Mesenteric fat pad (tissue), 1 donor: ENCODE measurements around the gene GPC2. TPM values are rescaled to one million over a fixed set of nuclear protein-coding genes. Genes with fewer than 3 reads are reported as not detected.

Experiments
- DNase-seq: peaks from one replicate; pipeline ENCODE4 v3.0.0-alpha.2; 2020; ENCODE audit warnings: low spot score
- total RNA-seq: library from RNA; stranded (reverse); fragmentation: NEBNext Ultra II Directional; extraction: Animal tissue kit (Norgen Biotek cat#: 25700); gene quantifications from one replicate; pipeline ENCODE4 v1.2.1, GENCODE V29; 2021
- donor health status: DM: yes; HTN: yes; CAD: no.

Gene GPC2
- total RNA-seq, 1 donor from 2014 or later, result 1.2 TPM

- DNase-seq, result no peak
These were observed 7.9 kb downstream of the GPC2 start for GRCh38 chr7:100169147-100169850.

GRCh38 chr7:100167912-100168323 is 9.3 kb downstream of the GPC2 start:
- no peak for DNase-seq

GRCh38 chr7:100166970-100167911 is 9.9 kb downstream of the GPC2 start:
- no peak for DNase-seq

- DNase-seq, result no peak
These were observed 10.8 kb downstream of the GPC2 start for GRCh38 chr7:100166317-100166940.

GRCh38 chr7:100163871-100164270 is 13.3 kb downstream of the GPC2 start:
- no peak for DNase-seq

GRCh38 chr7:100163006-100163531 is 14.1 kb downstream of the GPC2 start:
- DNase-seq, result no peak

GRCh38 chr7:100160067-100160466 is 17.1 kb downstream of the GPC2 start:
- no peak for DNase-seq

GRCh38 chr7:100159099-100159623 is 18.0 kb downstream of the GPC2 start:
- DNase-seq, result no peak

- peak; percentile 97 for DNase-seq
These were observed 18.7 kb downstream of the GPC2 start, which contains the start of gene TRAPPC14 for GRCh38 chr7:100158229-100159098. TSS of gene TRAPPC14 (minus strand) at chr7:100158723. CDS start at chr7:100158499, 224 bp downstream.

- DNase-seq, result no peak
These were observed 19.6 kb downstream of the GPC2 start for GRCh38 chr7:100157334-100158228.

GRCh38 chr7:100157069-100157333 is 20.2 kb downstream of the GPC2 start:
- no peak for DNase-seq

- DNase-seq, result no peak
These were observed 20.7 kb downstream of the GPC2 start for GRCh38 chr7:100156331-100157068.

- DNase-seq, result no peak
These were observed 21.4 kb downstream of the GPC2 start for GRCh38 chr7:100155553-100156317.

- DNase-seq, result no peak
These were observed 22.3 kb downstream of the GPC2 start for GRCh38 chr7:100154651-100155491.

GRCh38 chr7:100153708-100154535 is 23.3 kb downstream of the GPC2 start:
- no peak for DNase-seq
